Fibroblast of the aortic adventitia (primary cell): Measurements from ENCODE around the gene HSPA13. TPM values are rescaled to one million over a fixed set of nuclear protein-coding genes. Genes with fewer than 3 reads are reported as not detected.

Experiments used
- DNase-seq: peaks from one replicate; pipeline ENCODE4 v3.0.0-alpha.2; 2010; ENCODE audit warnings: low read depth
- H3K4me3 ChIP-seq: 2 replicates; pipeline ENCODE4 v1.5.1; 2011; ENCODE audit warnings: low read depth, mild to moderate bottlenecking, control low read depth, low read length, moderate library complexity
- total RNA-seq: library from RNA; depleted of rRNA; stranded (reverse); fragments of >200 nt; gene quantifications from 2 replicates; pipeline ENCODE4 v1.2.3, GENCODE V29; 2012; ENCODE audit warnings: low replicate concordance
- TF ChIP-seq, protein P1 (sequence below): IDR thresholded peaks from 2 replicates; pipeline ENCODE4 v1.5.1; 2011; ENCODE audit warnings: mild to moderate bottlenecking, low read length, control low read depth, inconsistent platforms; ENCODE audit not compliant: insufficient read depth

The HSPA13 gene
- total RNA-seq: 21.0 and 78.3 TPM in 2 replicates

DNA sequence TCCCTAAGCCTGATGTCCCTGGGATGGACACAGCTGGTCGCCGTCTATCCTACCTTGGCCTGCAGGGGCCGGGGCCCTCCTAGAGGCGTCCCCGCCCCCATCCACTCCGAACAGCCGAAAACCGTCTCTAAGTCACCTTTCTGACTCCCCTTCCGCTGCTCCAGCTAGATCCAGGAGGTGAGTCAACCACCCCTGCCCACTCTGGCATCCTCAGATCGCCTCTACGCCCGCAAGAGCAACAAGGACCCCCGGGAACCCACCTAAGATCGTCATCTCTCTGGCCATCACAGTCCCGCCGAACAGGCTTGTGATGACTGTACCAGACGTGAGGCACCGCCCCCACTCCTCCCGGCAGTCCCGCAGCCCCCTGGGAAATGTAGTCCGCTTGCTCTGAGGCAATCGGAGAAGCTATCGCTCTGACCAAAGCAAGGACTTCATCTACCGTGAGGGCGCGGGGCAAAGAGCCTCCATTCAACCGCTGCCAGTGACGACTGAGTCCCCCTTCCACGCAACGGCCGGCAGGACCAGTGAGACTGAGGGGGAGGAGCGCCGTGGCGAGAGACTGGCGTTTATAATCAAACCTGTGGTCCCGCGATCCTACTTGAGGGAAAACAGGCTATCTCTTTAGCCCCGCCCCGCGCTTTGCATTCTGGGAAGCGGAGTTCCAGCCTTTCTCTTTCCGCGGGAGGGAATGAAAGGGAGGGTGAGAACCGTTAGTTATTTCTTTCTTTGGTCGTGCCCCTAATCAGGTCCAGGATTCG lies at the start of gene HSPA13:
Gene HSPA13 (minus strand): TSS at position 312 of the 761 bp plus-strand sequence. CDS start 27 bp downstream, at position 285.
- H3K4me3 ChIP-seq: peak within 1 kb of the TSS; percentile 91
- TF ChIP-seq, protein P1, sequence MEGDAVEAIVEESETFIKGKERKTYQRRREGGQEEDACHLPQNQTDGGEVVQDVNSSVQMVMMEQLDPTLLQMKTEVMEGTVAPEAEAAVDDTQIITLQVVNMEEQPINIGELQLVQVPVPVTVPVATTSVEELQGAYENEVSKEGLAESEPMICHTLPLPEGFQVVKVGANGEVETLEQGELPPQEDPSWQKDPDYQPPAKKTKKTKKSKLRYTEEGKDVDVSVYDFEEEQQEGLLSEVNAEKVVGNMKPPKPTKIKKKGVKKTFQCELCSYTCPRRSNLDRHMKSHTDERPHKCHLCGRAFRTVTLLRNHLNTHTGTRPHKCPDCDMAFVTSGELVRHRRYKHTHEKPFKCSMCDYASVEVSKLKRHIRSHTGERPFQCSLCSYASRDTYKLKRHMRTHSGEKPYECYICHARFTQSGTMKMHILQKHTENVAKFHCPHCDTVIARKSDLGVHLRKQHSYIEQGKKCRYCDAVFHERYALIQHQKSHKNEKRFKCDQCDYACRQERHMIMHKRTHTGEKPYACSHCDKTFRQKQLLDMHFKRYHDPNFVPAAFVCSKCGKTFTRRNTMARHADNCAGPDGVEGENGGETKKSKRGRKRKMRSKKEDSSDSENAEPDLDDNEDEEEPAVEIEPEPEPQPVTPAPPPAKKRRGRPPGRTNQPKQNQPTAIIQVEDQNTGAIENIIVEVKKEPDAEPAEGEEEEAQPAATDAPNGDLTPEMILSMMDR: no peak
- peak; percentile 99 for DNase-seq

DNA sequence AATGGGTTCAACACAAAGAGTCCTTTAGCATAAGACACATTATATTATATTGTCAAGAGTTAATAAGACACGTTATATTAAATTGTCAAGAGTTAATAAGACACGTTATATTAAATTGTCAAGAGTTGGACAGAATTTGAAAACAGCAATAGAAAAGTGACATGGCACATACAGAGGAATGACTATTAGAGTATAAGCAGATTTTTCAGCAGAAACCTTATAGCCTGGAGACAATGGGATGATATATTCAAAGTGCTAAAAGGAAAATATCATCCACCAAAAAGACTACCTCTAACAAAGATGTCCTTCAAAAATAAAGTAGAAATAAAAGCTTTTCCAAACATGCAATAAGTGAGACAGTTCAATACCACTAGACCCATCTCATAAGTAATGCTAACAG lies 36.0 kb upstream of the HSPA13 start:
- no peak overlapping the region for H3K4me3 ChIP-seq
- DNase-seq: no peak
- TF ChIP-seq, protein P1: no peak

GRCh38 chr21:14414932-14415508 lies 32.1 kb upstream of the HSPA13 start:
- no peak overlapping the region for H3K4me3 ChIP-seq
- DNase-seq: no peak
- TF ChIP-seq, protein P1: no peak

DNA sequence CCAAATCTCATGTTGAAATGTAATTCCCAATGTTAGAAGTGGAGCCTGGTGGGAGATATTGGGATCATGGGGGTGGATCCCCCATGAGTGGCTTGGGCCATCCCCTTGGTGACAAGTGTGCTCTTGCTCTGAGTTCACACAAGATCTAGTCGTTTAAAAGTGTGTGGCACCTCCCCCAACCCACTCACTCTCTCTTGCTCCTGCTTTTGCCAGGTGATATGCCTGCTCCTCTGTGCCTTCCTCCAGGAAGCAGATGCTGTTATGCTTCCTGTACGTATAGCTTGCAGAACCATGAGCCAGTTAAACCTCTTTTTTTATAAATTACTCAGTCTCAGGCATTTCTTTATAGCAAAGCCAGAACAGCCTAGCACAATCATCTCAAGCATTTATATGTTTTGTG lies 23.0 kb upstream of the HSPA13 start:
- no peak overlapping the region for H3K4me3 ChIP-seq
- TF ChIP-seq, protein P1: no peak
- DNase-seq: no peak

GRCh38 chr21:14405225-14405624 lies 22.3 kb upstream of the HSPA13 start:
- no peak overlapping the region for H3K4me3 ChIP-seq
- TF ChIP-seq, protein P1: no peak
- DNase-seq: no peak

- TF ChIP-seq, protein P1: peak; percentile 58
- peak; percentile 57 for DNase-seq
Observed at GRCh38 chr21:14403681-14404318, 20.9 kb upstream of the HSPA13 start.

More at GRCh38 chr21:14403681-14404318, 20.9 kb upstream of the HSPA13 start:
- H3K4me3 ChIP-seq: no peak overlapping the region
